Hepatocyte (in vitro differentiated cells): ENCODE data around the gene CEP164. TPM values are rescaled to one million over a fixed set of nuclear protein-coding genes. Genes with fewer than 3 reads are reported as not detected.

ENCODE experiments used
- DNase-seq: peaks from one replicate; pipeline ENCODE4 v3.0.0-alpha.2; 2016; ENCODE audit warnings: low spot score
- H2AFZ ChIP-seq: fragments of 200-600 bp; sonication (generic); 2 replicates; pipeline ENCODE4 v1.6.0; 2016; ENCODE audit warnings: antibody characterized with exemption, mild to moderate bottlenecking
- H3K27ac ChIP-seq: fragments of 200-600 bp; sonication (generic); 2 replicates; pipeline ENCODE4 v1.5.1; 2016; ENCODE audit warnings: mild to moderate bottlenecking
- H3K27me3 ChIP-seq: fragments of 200-600 bp; sonication (generic); 2 replicates; pipeline ENCODE4 v1.6.1; 2016
- H3K36me3 ChIP-seq: fragments of 200-600 bp; sonication (generic); replicated peaks from 2 replicates; pipeline ENCODE4 v1.5.1; 2016; ENCODE audit warnings: low read depth; ENCODE audit not compliant: insufficient read depth
- H3K4me1 ChIP-seq: fragments of 200-600 bp; sonication (generic); 2 replicates; pipeline ENCODE4 v1.5.1; 2016; ENCODE audit warnings: mild to moderate bottlenecking, moderate library complexity; ENCODE audit not compliant: insufficient read depth
- H3K4me2 ChIP-seq: fragments of 200-600 bp; sonication (generic); 2 replicates; pipeline ENCODE4 v1.6.0; 2016
- H3K4me3 ChIP-seq: fragments of 200-600 bp; sonication (generic); 2 replicates; pipeline ENCODE4 v1.5.1; 2016; ENCODE audit warnings: mild to moderate bottlenecking
- H3K79me2 ChIP-seq: fragments of 200-600 bp; sonication (generic); 2 replicates; pipeline ENCODE4 v1.6.0; 2017; ENCODE audit warnings: mild to moderate bottlenecking
- H3K9me2 ChIP-seq: fragments of 200-600 bp; sonication (generic); replicated peaks from 2 replicates; pipeline ENCODE4 v1.6.0; 2017; ENCODE audit warnings: mild to moderate bottlenecking; ENCODE audit not compliant: insufficient read depth
- H3K9me3 ChIP-seq: fragments of 200-600 bp; sonication (generic); 2 replicates; pipeline ENCODE4 v1.5.1; 2016; ENCODE audit warnings: low read depth, mild to moderate bottlenecking
- H4K20me1 ChIP-seq: fragments of 200-600 bp; sonication (generic); 2 replicates; pipeline ENCODE4 v1.6.0; 2016; ENCODE audit warnings: mild to moderate bottlenecking; ENCODE audit not compliant: insufficient read depth, poor library complexity, severe bottlenecking
- EZH2 ChIP-seq: fragments of 200-600 bp; sonication (generic); IDR thresholded peaks from 2 replicates; pipeline ENCODE4 v1.6.1; 2016; ENCODE audit warnings: antibody characterized with exemption, mild to moderate bottlenecking, borderline replicate concordance
- EZH2phosphoT487 ChIP-seq: fragments of 200-600 bp; sonication (generic); IDR thresholded peaks from one replicate; pipeline ENCODE4 v1.6.1; 2018; ENCODE audit warnings: antibody characterized with exemption, mild to moderate bottlenecking, low read depth, moderate library complexity; ENCODE audit not compliant: unreplicated experiment, severe bottlenecking
- WGBS: methylation state at CpG from one replicate; pipeline ENCODE4 v1.1.6; 2016; ENCODE audit warnings: low lambda C conversion rate; ENCODE audit errors: missing lambda C conversion rate; 5-methylcytosine and 5-hydroxymethylcytosine counted together
- polyA plus RNA-seq: library from polyadenylated mRNA; unstranded; fragments of >200 nt; fragmentation: Nextera tagmentation; extraction: Ambion mirVana; gene quantifications from 2 replicates; pipeline ENCODE4 v1.2.1, GENCODE V29; 2016
- total RNA-seq: library from RNA; depleted of rRNA; stranded (reverse); fragments of >200 nt; gene quantifications from 2 replicates; pipeline ENCODE4 v1.2.3, GENCODE V29; 2014
- TF ChIP-seq, protein P1 (sequence below): fragments of 200-600 bp; sonication (generic); IDR thresholded peaks from 2 replicates; pipeline ENCODE4 v1.5.1; 2016; ENCODE audit warnings: antibody characterized with exemption, mild to moderate bottlenecking; ENCODE audit not compliant: poor library complexity

The CEP164 gene
- total and polyA plus RNA-seq, 2 experiments from 2014 or later, result 18.3 to 19.9 TPM

DNA sequence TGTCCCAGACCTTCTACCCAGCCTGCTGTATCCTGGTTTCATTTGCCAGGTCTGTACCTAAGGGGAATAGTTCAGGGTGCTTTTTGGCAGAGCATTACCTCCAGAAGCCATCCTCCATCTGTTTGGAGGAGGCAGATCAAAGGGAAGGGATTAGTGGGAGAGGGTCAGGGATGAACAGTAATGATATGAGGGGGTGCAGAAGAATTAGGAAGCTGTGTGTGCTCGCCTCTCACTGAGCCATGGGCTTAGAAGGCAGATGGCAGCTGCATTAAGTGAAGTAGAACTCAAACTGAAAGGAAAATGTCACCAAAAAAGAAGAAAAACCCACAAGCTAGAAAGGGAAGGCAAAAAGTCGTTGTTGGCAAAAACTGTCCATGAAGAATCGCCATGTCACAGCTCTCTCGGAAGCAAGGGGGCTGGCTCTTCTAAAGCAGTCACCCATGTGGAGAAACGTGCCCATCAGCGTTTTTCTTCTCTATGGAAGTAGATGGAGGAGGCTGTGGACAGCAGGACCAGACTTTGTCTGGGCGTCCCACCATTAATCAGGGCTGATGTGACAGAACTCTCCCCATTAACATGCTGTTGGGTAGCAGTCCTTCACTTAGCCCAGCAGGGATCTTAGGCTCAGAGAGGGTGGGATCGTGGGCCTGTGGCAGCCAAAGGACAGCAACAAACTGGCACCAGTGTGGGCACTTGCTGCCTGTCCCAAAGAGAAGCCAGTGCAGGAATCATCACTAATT is 46.8 kb downstream of the CEP164 start:
- 87% methylated on average over 8 of the region's 8 CpGs for WGBS
- Histone ChIP-seq H3K4me2 (no peak overlapping the region), H3K9me3 (no peaks in the 10 kb centered on the region), H3K27me3 (no peaks in the 10 kb centered on the region), H3K36me3 (no peaks in the 10 kb centered on the region), H3K9me2 (no peaks in the 10 kb centered on the region), H2AFZ (no peak overlapping the region), H3K4me1 (no peaks in the 10 kb centered on the region), H3K27ac (no peak overlapping the region), H3K4me3 (no peak overlapping the region), H3K79me2 (no peaks in the 10 kb centered on the region), H4K20me1 (no peaks in the 10 kb centered on the region)
- no peak for DNase-seq
- TF ChIP-seq, protein P1, sequence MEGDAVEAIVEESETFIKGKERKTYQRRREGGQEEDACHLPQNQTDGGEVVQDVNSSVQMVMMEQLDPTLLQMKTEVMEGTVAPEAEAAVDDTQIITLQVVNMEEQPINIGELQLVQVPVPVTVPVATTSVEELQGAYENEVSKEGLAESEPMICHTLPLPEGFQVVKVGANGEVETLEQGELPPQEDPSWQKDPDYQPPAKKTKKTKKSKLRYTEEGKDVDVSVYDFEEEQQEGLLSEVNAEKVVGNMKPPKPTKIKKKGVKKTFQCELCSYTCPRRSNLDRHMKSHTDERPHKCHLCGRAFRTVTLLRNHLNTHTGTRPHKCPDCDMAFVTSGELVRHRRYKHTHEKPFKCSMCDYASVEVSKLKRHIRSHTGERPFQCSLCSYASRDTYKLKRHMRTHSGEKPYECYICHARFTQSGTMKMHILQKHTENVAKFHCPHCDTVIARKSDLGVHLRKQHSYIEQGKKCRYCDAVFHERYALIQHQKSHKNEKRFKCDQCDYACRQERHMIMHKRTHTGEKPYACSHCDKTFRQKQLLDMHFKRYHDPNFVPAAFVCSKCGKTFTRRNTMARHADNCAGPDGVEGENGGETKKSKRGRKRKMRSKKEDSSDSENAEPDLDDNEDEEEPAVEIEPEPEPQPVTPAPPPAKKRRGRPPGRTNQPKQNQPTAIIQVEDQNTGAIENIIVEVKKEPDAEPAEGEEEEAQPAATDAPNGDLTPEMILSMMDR, result no peak
- no peak for TF ChIP-seq EZH2
- no peak for TF ChIP-seq EZH2phosphoT487

DNA sequence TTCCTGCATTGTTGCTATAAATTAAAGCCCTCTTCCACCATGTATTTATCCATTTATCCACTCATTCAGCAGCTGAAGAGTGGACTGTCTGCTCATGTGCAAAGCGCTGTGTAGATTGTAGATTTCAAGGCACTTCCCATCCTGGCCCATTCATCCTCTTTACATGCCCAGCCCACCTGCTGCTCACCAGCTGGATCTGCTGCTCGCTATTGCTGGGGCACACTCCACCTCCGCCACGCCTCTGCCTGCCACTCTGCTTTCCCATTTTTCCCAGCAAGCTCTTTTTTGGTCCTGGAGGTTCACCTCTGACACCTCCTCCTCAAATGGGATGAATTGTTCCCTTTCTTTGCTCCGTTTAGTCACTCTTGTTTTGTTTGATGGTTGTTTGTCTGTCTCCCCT is 48.3 kb downstream of the CEP164 start:
- no peaks in the 10 kb centered on the region for H4K20me1 ChIP-seq
- H3K9me3 ChIP-seq, result no peaks in the 10 kb centered on the region
- no peaks in the 10 kb centered on the region for H3K79me2 ChIP-seq
- no peak overlapping the region for H3K4me2 ChIP-seq
- no peaks in the 10 kb centered on the region for H3K9me2 ChIP-seq
- H3K4me3 ChIP-seq, result no peak overlapping the region
- TF ChIP-seq, protein P1, result no peak
- TF ChIP-seq EZH2phosphoT487, result no peak
- no peak for TF ChIP-seq EZH2
- no peak overlapping the region for H3K27ac ChIP-seq
- no peaks in the 10 kb centered on the region for H3K27me3 ChIP-seq
- 96% methylated on average over 5 of the region's 5 CpGs for WGBS
- no peak overlapping the region for H2AFZ ChIP-seq
- no peaks in the 10 kb centered on the region for H3K36me3 ChIP-seq
- no peak for DNase-seq
- H3K4me1 ChIP-seq, result no peaks in the 10 kb centered on the region

- no peak overlapping the region for H3K27ac ChIP-seq
- TF ChIP-seq EZH2phosphoT487, result no peak
- no peak for TF ChIP-seq EZH2
- TF ChIP-seq, protein P1, result no peak
- H3K36me3 ChIP-seq, result no peaks in the 10 kb centered on the region
Observed at GRCh38 chr11:117376517-117376916, 48.9 kb downstream of the CEP164 start.

More at GRCh38 chr11:117376517-117376916, 48.9 kb downstream of the CEP164 start:
- DNase-seq, result no peak
- Histone ChIP-seq H2AFZ (no peak overlapping the region), H3K4me1 (no peaks in the 10 kb centered on the region), H3K9me2 (no peaks in the 10 kb centered on the region), H3K79me2 (no peaks in the 10 kb centered on the region), H3K27me3 (no peaks in the 10 kb centered on the region), H3K9me3 (no peaks in the 10 kb centered on the region), H3K4me3 (no peak overlapping the region), H4K20me1 (no peaks in the 10 kb centered on the region), H3K4me2 (no peak overlapping the region)
- WGBS, result 89% methylated on average over 2 of the region's 2 CpGs
